ENCODE measurements around the gene KL. TPM values are rescaled to one million over a fixed set of nuclear protein-coding genes. Genes with fewer than 3 reads are reported as not detected.
A peak's percentile ranks its signal among the peaks of the same experiment; 100 is the strongest.

Gene KL
- total RNA-seq, 1 donor, result 0.81 TPM

- TF ChIP-seq, protein P1, sequence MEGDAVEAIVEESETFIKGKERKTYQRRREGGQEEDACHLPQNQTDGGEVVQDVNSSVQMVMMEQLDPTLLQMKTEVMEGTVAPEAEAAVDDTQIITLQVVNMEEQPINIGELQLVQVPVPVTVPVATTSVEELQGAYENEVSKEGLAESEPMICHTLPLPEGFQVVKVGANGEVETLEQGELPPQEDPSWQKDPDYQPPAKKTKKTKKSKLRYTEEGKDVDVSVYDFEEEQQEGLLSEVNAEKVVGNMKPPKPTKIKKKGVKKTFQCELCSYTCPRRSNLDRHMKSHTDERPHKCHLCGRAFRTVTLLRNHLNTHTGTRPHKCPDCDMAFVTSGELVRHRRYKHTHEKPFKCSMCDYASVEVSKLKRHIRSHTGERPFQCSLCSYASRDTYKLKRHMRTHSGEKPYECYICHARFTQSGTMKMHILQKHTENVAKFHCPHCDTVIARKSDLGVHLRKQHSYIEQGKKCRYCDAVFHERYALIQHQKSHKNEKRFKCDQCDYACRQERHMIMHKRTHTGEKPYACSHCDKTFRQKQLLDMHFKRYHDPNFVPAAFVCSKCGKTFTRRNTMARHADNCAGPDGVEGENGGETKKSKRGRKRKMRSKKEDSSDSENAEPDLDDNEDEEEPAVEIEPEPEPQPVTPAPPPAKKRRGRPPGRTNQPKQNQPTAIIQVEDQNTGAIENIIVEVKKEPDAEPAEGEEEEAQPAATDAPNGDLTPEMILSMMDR (IDR thresholded peaks at IDR 0.05; ENCODE audit: insufficient read depth, low read length), result no peak
- peak; percentile 4 for DNase-seq (ENCODE audit: low read depth)
- no peak overlapping the region for H3K4me3 ChIP-seq (ENCODE audit: low read depth, low read length)
Measured at GRCh38 chr13:32988608-32989289, 27.5 kb upstream of the KL start.

DNA sequence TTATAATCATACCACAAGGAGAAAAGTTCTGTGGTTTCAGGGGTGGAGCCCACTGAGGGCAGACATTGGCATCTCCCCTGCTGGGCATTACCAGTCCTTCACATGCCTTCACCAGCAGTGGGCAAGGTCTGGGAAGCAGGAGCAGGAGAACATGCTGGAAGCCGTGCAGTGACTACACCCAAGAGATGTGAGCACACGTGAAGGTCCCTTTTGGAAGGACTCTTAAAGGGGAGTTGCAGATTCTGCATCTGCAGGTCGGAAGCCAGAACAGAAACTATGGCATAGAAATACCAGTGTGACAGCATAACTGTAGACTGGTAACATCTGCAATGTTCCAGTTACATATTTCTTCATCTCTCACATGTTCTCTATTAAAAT lies 26.9 kb upstream of the KL start:
- TF ChIP-seq, protein P1 (IDR thresholded peaks at IDR 0.05; ENCODE audit: insufficient read depth, low read length), result no peak
- H3K4me3 ChIP-seq (ENCODE audit: low read depth, low read length), result no peak overlapping the region
- no peak for DNase-seq (ENCODE audit: low read depth)

DNA sequence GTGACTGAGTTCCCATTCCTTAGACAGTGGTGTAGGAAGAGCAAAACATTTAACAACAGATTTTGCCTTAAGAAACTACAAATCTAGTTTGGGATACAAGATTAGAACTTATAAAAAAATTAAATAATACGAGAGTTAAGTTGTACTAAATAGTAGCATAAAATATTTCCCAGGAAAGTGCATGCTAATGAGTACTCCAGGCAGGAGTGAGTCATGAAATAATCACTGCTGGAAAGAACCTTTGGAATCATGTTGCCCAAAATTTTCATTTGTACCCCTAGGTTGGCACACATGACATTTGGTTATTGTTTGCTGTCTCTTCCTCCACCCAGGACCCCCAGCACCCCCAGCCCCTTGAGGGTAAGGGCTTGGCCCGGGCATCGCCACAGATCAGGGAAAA lies 26.3 kb upstream of the KL start:
- no peak for DNase-seq (ENCODE audit: low read depth)
- no peak overlapping the region for H3K4me3 ChIP-seq (ENCODE audit: low read depth, low read length)
- TF ChIP-seq, protein P1 (IDR thresholded peaks at IDR 0.05; ENCODE audit: insufficient read depth, low read length), result no peak

DNA sequence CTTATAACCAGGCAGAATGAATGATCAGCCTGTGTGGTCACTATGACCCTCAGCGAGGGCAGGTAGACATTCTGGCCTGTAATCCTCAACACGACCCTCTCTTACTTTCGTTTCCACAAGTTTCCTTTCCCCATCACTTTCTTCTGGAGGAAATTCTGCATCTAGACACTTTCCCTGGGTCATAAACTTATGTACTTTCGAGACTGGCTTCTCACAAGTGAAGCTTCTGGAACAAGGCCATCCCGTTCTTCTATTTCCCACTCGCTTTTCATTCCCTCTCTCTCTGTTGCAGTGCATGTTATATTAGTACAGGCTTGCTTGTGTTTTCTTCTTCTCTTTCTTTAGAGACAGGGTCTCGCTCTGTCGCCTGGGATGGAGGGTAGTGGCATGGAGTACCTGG lies 23.1 kb upstream of the KL start:
- DNase-seq (ENCODE audit: low read depth), result no peak
- TF ChIP-seq, protein P1 (IDR thresholded peaks at IDR 0.05; ENCODE audit: insufficient read depth, low read length), result no peak
- no peak overlapping the region for H3K4me3 ChIP-seq (ENCODE audit: low read depth, low read length)

GRCh38 chr13:32997399-32997798 lies 18.8 kb upstream of the KL start:
- no peak for DNase-seq (ENCODE audit: low read depth)
- TF ChIP-seq, protein P1 (IDR thresholded peaks at IDR 0.05; ENCODE audit: insufficient read depth, low read length), result no peak
- H3K4me3 ChIP-seq (ENCODE audit: low read depth, low read length), result no peak overlapping the region

- TF ChIP-seq, protein P1 (IDR thresholded peaks at IDR 0.05; ENCODE audit: insufficient read depth, low read length), result no peak
- DNase-seq (ENCODE audit: low read depth), result no peak
- H3K4me3 ChIP-seq (ENCODE audit: low read depth, low read length), result no peak overlapping the region
Measured at GRCh38 chr13:32998966-32999365, 17.3 kb upstream of the KL start.

DNA sequence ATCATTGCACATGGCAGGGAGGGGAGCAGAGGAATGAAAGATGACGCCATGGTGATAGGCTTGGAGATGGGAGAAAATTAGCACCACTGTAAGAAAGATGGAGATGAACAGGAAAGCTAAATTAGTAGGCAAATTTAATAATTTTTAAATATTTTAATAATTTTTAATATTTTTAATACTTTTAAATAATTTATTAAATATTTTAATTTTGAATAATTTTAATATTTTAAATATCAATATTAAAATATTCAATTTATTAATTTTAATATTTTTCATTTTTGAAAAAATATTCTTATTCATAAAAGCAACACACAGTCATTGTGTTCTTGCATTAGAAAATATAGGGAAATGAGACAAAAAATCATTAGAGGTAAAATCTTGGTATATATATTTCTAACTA lies 15.9 kb upstream of the KL start:
- no peak for DNase-seq (ENCODE audit: low read depth)
- TF ChIP-seq, protein P1 (IDR thresholded peaks at IDR 0.05; ENCODE audit: insufficient read depth, low read length), result no peak
- H3K4me3 ChIP-seq (ENCODE audit: low read depth, low read length), result no peak overlapping the region

All from fibroblast of the aortic adventitia (primary cell).